Embryonic facial prominence (tissue), 1 donor: ENCODE measurements around the gene ETF1.
A peak's percentile ranks its signal among the peaks of the same experiment; 100 is the strongest.
"Not testable (repeated sequence)": the region's sequence is repeated elsewhere in the genome, so short reads cannot be mapped to it uniquely, and the experiment has no call there.

Source experiments
- DNase-seq: peaks from one replicate; pipeline ENCODE4 v3.0.0-alpha.2; 2016; ENCODE audit errors: extremely low spot score

Gene ETF1

DNA sequence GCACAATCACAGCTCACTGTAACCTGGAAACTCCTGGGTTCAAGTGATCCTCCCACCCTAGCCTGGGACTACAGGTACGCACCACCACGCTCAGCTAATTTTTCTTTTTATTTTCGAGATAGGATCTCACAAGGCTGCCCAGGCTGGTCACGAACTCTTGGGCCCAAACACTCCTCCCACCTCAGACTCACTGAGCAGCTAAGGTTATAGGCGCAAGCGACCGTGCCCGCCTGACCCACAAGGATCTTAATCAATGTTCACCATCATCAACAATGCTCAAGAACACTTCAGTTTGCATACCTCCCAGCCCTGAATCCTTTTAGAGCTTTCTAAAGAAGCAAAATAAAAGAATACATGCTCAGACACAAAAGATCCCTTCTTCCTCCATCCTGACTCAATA lies 13.2 kb downstream of the ETF1 start:
- DNase-seq, result no peak

GRCh38 chr5:138528744-138529469 lies 14.1 kb downstream of the ETF1 start:
- DNase-seq, result no peak

DNA sequence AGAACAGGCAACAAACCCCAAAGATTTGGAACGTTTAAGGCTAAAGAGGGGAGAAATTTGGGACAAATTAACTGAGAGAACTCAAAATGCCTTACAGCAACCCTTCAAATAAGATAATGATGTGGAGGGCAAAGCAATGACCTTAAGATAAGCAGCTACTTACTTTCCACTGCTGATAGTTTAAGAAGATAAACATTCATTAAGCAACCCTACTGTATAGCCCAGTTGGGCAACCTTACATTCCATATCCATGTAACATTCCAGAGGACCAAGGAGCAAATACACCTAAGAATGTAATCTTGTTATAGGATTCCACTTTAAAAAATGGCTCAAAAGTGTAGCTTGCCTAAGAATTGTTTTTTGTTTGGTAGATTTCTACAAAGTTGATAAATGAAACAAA lies 14.8 kb downstream of the ETF1 start:
- no peak for DNase-seq

GRCh38 chr5:138527170-138527569 lies 15.9 kb downstream of the ETF1 start:
- no peak for DNase-seq

DNA sequence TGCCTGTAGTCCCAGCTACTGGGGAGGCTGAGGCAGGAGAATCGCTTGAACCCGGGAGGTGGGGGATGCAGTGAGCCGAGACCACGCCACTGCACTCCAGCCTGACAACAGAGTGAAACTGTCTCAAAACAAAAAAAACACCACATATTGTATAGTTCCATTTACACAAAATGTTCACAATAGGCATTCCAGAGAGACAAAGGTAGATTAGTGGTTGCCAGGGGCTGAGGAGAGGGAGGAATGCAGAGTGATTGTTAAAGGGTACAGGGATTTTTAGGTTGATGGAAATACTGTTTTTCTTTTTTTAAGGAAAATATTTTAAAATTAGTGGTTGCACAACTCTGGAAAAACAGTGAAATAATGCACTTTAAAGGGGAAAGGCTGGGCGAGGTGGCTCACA lies 19.6 kb downstream of the ETF1 start:
- DNase-seq, result no peak

- DNase-seq, result no peak
Measured at GRCh38 chr5:138520971-138521370, 22.1 kb downstream of the ETF1 start.

DNA sequence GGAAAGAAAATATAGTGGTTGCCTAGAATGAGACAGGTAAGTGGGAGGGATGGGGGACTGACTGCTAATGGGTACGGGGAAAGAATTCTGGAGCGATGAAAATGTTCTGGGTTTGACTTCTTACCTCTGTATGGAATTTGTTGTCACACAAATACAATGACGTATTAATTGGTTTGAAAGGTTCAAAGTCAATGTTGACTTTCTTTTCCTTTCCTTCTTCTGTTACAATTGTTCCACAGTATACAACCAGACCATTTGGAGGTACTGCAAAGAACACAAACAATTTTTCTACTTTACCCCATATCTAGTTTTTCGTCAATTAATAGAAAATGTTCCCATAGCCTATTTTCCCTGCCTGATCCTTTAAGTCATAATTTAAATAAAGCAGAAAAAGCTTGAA lies 25.6 kb downstream of the ETF1 start:
- no peak for DNase-seq

GRCh38 chr5:138515556-138516245 lies 27.3 kb downstream of the ETF1 start:
- DNase-seq, result no peak

DNA sequence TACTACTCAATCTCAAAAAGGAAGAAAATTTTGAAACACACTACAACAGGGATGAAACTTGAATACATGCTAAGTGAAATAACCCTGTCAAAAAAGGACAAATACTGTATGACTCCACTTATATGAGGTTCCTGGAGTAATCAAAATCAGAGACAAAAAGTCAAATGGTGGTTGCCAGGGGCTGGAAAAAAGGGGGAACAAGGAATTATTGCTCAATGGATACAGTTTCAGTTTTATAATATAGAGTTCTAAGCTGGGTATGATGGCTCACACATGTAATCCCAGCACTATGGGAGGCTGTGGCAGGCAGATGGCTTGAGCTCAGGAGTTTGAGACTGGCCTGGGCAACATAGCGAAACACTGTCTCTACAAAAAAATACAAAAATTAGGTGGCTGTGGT lies 29.0 kb downstream of the ETF1 start:
- DNase-seq, result no peak

- no peak for DNase-seq
Measured at GRCh38 chr5:138508958-138509357, 34.1 kb downstream of the ETF1 start.

DNA sequence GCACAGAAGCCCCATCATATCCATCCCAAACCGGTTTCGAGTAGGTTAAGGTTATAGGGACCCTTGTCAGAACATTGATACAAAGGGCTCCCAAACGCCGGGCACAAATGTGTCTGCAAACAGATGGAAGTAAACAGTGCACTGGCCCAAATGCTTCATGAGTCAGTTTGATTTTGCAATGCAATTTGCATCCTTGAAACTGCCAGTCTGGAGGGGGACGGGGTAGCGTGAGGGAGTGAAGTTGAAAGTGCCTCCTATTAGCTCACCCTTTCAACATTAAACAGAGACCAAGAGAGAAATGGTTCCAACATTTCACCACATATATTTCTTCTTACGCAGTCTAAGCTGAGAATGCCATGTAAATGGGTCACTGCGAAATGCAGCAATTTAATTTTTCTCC lies 35.6 kb downstream of the ETF1 start:
- DNase-seq, result not testable (repeated sequence)

- no peak for DNase-seq
Measured at GRCh38 chr5:138506370-138507306, 36.4 kb downstream of the ETF1 start.

DNA sequence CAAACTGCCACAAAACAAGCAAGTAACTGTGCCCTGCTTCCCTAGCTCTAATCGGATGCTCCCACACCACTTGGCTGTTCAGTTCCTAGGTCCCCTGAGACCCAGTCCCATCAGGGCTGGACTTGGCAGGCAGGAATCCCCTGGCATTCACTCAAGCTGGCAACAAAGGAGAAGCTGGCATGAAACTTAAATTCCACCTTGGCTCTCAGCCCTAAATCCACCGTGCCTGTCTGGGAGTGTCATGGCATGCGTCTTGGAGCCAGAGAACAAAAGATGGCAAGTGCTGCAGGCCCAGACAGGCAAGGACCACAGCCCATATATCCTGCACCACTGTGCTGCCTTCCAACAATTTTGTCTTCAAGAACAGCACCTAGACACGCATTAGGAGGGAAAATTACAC lies 38.2 kb downstream of the ETF1 start:
- no peak for DNase-seq

- peak; percentile 27 for DNase-seq
Measured at GRCh38 chr5:138503487-138504270, 39.4 kb downstream of the ETF1 start.

DNA sequence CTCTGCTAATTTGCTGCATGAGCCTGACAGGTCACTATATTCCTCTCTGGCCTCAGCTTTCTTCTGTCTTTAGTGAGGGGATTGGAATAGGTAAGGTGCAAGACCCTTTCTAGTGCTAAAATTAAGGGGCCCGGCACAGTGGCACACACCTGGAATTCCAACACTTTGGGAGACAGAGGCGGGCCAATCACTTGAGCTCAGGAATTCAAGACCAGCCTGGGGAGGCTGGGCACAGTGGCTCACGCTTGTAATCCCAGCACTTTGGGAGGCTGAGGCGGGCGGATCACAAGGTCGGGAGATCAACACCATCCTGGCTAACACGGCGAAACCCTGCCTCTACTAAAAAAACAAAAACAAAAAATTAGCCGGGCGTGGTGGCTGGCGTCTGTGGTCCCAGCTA lies 40.5 kb downstream of the ETF1 start:
- DNase-seq, result no peak

DNA sequence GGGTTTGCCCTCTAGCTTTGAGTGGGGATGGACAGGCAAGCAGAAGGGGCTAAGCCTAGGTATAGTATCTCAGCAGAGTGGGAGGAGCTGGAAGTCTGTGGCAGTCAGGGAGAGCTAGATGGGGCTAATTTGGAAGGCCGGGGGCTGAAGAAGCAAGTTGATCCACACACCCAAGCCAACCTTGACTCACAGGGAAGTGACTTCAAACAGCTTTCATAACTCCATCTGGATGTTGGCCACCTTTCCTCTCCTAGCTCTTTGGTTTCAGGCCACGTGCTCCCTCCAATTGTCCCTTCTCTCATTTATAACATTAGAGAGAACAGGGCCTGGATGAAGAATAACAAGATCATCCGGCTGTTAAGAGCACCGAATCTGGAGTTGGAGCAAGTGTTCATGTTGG lies 40.9 kb downstream of the ETF1 start:
- DNase-seq, result no peak

DNA sequence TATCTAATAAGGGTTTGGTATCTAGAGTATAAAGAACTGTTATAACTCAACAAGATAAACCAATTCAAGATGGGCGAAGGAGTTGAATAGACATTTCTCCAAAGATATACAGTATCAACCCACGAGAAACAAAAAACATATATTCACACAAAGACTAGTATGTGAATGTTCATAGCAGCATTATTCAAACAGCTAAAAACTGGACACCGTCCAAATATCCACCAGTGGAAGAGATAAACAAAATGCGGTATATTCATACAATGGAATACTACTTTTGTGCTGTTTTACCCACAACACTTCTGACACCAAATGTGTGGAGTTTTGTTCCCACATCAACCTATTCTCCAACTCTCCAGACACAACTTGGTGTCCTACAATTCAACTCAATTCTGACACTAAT lies 44.7 kb downstream of the ETF1 start:
- DNase-seq, result no peak

DNA sequence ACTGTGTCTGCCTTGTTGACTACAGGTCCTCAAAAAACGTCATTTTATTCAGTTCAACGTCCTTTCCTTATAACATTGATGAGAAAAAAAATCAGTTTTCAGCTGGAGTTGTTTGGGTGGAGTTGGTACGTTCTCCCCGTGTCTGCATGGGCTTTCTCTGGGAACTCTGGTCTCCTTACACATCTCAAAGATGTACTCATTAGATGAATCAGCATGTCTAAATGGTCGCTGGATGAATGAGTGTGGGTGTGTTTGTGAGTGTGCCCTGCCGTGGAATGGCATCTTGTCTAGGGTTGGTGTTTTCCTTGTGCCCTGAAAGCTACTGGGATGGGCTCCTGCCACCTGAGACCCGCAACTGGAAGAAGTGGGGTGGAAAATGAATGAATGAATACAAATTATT lies 47.7 kb downstream of the ETF1 start:
- DNase-seq, result no peak

DNA sequence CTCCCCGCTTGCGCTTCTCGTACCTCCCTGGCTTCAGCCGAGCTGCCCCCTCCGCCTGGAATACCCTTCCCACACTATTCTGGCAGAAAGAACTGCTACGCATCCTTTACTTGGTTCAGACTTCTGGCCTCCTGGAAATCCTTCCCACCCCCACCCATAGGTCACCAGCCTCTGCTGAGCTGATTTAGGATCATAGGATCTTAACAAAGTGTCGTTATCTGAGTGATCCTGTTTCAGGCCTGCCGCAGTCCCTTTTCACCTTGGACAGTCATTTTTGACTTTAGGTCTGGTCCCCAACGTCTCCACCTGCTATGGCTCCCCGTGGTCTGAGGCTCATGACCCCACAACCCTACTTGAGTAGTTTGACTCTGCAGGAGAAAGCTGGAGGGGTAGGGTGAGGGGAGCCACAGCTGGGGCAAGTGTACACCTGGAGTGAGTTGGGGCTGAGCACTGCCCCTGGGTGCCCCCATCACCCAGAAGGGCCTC lies 50.4 kb downstream of the ETF1 start:
- no peak for DNase-seq

GRCh38 chr5:138491669-138492559 lies 51.1 kb downstream of the ETF1 start:
- peak; percentile 83 for DNase-seq

- DNase-seq, result no peak
Measured at GRCh38 chr5:138491284-138491648, 51.8 kb downstream of the ETF1 start.
